Peyer's patch (tissue), 4 donors: ENCODE data around the gene KDM3A.

Experiments
- CTCF ChIP-seq, 6 experiments: fragments of 450-650 bp in 4 of 6; fragments of 200-600 bp in 2 of 6; sonication (generic) in 1 of 6; IDR thresholded peaks; one replicate each; pipeline ENCODE4 v1.5.1; 2017 to 2019; ENCODE audit warnings: antibody characterized with exemption in 6 of 6, mild to moderate bottlenecking in 3 of 6, moderate library complexity in 1 of 6
- POLR2A ChIP-seq, 2 donors: fragments of 450-650 bp; IDR thresholded peaks; one replicate each; pipeline ENCODE4 v1.5.1; 2017; ENCODE audit warnings: antibody characterized with exemption in 2 of 2, mild to moderate bottlenecking in 2 of 2, moderate library complexity in 2 of 2

DNA sequence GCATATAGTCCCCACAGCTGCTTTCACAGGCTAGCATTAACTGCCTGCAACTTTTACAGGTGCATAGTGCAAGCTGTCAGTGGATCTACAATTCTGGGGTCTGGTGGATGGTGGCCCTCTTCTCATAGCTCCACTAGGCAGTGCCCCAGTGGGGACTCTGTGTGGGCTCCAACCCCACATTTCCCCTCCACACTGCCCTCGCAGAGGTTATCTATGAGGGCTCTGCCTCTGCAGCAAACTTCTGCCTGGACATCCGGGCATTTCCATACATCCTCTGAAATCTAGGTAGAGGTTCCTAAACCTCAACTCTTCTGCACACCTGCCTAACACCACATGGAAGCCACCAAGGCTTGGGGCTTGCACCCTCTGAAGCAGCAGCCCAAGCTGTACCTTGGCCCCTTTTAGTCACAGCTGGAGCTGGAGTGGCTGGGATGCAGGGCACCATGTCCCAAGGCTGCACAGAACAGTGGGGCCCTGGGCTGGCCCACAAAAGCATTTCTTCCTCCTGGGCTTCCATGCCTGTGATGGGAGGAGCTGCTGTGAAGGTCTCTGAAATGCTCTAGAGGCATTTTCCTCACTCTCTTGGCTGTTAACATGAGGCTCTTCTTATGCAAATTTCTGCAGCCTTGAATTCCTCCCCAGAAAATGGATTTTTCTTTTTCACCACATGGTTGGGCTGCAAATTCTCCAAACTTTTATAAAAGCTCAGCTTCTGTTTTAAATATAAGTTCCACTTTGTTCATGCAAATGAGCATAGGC, 59.3 kb downstream of the KDM3A start:
- TF ChIP-seq CTCF (IDR thresholded peaks at IDR 0.05) (no peak), POLR2A (IDR thresholded peaks at IDR 0.05) (no peak)
